Measurements from ENCODE around the gene ZC3H13.

DNA sequence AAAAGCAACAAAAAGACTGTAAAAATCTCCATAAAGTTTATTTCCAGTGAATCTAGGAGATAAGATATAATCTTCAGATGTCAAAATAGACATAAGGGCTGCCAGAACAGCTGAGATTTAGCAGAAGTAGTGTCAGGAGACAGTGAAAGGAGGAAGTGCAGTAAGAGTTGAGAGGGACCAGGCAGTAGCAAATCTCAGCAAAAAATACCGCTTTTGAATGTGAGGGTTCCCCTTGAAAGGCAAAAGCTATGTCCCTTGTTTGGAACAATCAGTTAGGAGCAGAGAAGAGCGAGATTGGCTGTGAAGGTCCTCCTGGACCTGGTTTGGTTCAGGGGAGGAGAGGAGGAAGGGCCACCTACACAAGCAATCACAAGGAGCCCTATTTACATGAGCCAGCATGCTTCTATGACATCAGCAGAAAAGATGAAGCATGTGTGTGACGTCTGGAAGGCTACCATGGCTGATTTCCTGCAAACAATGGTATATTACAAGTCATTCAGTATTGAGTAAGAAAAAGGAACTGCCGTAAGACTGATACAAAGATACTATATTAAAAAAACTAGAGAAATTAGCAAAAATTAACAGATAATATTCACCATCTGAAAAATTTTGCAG lies 102.1 kb downstream of the ZC3H13 start:
- TF ChIP-seq, protein P1, sequence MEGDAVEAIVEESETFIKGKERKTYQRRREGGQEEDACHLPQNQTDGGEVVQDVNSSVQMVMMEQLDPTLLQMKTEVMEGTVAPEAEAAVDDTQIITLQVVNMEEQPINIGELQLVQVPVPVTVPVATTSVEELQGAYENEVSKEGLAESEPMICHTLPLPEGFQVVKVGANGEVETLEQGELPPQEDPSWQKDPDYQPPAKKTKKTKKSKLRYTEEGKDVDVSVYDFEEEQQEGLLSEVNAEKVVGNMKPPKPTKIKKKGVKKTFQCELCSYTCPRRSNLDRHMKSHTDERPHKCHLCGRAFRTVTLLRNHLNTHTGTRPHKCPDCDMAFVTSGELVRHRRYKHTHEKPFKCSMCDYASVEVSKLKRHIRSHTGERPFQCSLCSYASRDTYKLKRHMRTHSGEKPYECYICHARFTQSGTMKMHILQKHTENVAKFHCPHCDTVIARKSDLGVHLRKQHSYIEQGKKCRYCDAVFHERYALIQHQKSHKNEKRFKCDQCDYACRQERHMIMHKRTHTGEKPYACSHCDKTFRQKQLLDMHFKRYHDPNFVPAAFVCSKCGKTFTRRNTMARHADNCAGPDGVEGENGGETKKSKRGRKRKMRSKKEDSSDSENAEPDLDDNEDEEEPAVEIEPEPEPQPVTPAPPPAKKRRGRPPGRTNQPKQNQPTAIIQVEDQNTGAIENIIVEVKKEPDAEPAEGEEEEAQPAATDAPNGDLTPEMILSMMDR (IDR thresholded peaks at IDR 0.05; ENCODE audit: poor library complexity, severe bottlenecking), result no peak
- no peak for TF ChIP-seq EZH2 (IDR thresholded peaks at IDR 0.05; ENCODE audit: borderline replicate concordance, insufficient read depth, low read length, poor library complexity, severe bottlenecking)
- TF ChIP-seq, protein P2, sequence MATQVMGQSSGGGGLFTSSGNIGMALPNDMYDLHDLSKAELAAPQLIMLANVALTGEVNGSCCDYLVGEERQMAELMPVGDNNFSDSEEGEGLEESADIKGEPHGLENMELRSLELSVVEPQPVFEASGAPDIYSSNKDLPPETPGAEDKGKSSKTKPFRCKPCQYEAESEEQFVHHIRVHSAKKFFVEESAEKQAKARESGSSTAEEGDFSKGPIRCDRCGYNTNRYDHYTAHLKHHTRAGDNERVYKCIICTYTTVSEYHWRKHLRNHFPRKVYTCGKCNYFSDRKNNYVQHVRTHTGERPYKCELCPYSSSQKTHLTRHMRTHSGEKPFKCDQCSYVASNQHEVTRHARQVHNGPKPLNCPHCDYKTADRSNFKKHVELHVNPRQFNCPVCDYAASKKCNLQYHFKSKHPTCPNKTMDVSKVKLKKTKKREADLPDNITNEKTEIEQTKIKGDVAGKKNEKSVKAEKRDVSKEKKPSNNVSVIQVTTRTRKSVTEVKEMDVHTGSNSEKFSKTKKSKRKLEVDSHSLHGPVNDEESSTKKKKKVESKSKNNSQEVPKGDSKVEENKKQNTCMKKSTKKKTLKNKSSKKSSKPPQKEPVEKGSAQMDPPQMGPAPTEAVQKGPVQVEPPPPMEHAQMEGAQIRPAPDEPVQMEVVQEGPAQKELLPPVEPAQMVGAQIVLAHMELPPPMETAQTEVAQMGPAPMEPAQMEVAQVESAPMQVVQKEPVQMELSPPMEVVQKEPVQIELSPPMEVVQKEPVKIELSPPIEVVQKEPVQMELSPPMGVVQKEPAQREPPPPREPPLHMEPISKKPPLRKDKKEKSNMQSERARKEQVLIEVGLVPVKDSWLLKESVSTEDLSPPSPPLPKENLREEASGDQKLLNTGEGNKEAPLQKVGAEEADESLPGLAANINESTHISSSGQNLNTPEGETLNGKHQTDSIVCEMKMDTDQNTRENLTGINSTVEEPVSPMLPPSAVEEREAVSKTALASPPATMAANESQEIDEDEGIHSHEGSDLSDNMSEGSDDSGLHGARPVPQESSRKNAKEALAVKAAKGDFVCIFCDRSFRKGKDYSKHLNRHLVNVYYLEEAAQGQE (IDR thresholded peaks at IDR 0.05; ENCODE audit: borderline replicate concordance), result no peak
- no peak for TF ChIP-seq TAF1 (IDR thresholded peaks at IDR 0.05; ENCODE audit: low read depth)
- TF ChIP-seq MXI1 (conservative IDR thresholded peaks at IDR 0.05; ENCODE audit: poor library complexity, severe bottlenecking), result no peak
- no peak for TF ChIP-seq EP300 (conservative IDR thresholded peaks at IDR 0.05; ENCODE audit: poor library complexity, severe bottlenecking)
